GM19468 (cell line): ENCODE measurements around the gene PPEF1.

Experiments used
- ATAC-seq: cut with Tn5 transposase; IDR thresholded peaks from one replicate; pipeline ENCODE4 v1.9.1; 2021; ENCODE audit warnings: mild to moderate bottlenecking, moderate library complexity, moderate number of reproducible peaks; ENCODE audit not compliant: unreplicated experiment; ENCODE audit errors: extremely low read depth

The PPEF1 gene, protein sequence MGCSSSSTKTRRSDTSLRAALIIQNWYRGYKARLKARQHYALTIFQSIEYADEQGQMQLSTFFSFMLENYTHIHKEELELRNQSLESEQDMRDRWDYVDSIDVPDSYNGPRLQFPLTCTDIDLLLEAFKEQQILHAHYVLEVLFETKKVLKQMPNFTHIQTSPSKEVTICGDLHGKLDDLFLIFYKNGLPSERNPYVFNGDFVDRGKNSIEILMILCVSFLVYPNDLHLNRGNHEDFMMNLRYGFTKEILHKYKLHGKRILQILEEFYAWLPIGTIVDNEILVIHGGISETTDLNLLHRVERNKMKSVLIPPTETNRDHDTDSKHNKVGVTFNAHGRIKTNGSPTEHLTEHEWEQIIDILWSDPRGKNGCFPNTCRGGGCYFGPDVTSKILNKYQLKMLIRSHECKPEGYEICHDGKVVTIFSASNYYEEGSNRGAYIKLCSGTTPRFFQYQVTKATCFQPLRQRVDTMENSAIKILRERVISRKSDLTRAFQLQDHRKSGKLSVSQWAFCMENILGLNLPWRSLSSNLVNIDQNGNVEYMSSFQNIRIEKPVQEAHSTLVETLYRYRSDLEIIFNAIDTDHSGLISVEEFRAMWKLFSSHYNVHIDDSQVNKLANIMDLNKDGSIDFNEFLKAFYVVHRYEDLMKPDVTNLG

GRCh38 chrX:18707426-18708049 lies at the start of gene PPEF1:
Gene PPEF1, plus strand, starts transcription at chrX:18707645. Its CDS starts 136 bp downstream, at chrX:18707781.
- no peak for ATAC-seq

GRCh38 chrX:18661273-18661672 lies 46.2 kb upstream of the PPEF1 start:
- no peak for ATAC-seq

GRCh38 chrX:18664947-18665346 lies 42.5 kb upstream of the PPEF1 start:
- no peak for ATAC-seq

DNA sequence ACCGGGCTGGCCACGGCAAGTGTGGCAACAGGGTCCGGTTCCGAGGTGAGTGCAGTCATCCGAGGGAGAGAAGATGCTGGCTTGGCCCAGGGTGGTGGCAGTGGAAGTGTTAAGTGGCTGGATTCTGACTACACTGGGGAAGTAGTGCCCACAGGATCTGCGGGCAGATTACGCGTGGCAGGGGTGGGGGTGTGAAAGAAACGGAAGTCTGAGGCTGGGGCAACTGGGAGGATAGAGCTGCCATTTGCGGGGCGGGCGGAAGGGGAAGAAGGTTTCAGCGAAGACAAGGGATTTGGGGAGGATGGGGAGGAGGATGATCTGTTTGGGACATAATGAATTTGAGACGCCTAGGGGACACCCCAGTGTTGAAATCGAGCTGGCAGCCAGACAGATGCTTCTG lies 40.8 kb upstream of the PPEF1 start:
- ATAC-seq: no peak

- peak; percentile 39 for ATAC-seq
These were observed 39.2 kb upstream of the PPEF1 start for GRCh38 chrX:18668071-18668835.

DNA sequence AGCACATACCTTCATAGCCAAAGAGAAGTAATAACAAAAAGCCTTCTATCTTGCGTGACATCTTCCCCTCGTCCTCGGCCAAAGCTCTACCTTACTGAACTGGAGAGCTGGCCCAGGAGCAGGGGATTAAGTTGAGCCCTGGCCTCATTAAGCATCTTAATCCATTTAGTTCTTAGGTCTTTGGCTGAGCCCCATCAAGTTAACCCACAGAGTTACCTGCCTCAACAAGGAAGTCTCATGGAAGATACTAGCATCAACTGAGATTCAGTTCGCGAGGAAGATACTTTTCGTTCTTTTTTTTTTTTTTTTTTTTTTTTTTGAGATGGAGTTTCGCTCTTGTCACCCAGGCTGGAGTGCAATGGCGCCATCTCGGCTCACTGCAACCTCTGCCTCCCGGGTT lies 35.4 kb upstream of the PPEF1 start, which contains the start of gene RS1:
Gene RS1, minus strand, starts transcription at position 101 of the 400 bp plus-strand sequence. Its CDS starts 40 bp downstream, at position 61.
- ATAC-seq: no peak

- peak; percentile 7 for ATAC-seq
These were observed 33.0 kb upstream of the PPEF1 start for GRCh38 chrX:18674417-18674787.

GRCh38 chrX:18674788-18675735 lies 32.4 kb upstream of the PPEF1 start:
- ATAC-seq: peak; percentile 81

- ATAC-seq: no peak
These were observed 31.4 kb upstream of the PPEF1 start for GRCh38 chrX:18676050-18676449.

- no peak for ATAC-seq
These were observed 31.0 kb upstream of the PPEF1 start for GRCh38 chrX:18676470-18676869.

DNA sequence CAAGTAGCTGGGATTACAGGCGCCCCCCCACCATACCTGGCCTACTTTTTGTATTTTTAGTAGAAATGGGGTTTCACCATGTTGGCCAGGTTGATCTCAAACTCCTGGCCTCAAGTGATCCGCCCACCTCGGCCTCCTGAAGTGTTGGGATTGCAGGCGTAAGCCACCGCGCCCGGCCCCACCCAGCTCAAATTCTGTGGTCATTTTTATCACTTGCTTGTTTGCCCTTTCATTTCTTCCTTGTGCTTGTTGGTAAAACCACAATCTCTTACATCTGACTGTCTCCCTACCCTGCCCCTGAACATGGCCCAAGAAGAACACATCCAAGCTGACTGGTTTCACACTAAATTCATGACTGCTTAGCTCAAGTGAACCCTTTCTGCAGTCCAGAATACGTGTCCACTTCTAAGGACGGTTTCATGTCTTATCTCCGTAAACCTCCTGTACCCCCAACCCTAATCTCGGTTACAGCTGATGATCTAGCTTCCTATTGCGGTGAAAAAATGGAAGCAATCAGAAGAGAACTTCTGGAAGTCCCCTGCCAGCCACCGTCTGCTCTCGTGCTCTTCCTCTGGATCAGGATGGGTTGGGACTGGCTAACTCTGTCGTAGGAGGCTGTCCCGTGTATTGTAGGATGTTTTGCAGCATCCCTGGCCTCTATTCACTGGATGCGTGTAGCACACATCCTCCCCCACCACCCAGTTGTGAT lies 30.1 kb upstream of the PPEF1 start:
- no peak for ATAC-seq

DNA sequence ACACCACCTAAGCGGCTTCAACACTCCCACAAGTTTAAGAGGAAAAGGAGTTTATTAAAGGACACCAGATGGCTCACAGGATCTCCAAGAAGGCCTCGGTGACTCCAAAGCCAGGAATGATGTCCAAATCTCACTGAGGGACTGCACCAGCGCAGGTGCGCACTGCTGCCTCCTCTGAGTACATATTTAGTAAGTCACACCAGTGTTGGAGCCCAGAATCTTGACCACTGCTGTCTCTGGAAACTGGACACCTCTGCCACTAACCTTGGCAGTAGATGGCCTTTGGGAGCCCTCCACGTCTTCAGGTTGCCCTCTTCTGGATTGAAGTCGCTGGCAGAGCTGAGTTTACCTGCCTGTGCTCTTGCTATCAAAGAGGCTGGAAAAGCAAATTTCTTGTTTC lies 25.4 kb upstream of the PPEF1 start:
- ATAC-seq: no peak

DNA sequence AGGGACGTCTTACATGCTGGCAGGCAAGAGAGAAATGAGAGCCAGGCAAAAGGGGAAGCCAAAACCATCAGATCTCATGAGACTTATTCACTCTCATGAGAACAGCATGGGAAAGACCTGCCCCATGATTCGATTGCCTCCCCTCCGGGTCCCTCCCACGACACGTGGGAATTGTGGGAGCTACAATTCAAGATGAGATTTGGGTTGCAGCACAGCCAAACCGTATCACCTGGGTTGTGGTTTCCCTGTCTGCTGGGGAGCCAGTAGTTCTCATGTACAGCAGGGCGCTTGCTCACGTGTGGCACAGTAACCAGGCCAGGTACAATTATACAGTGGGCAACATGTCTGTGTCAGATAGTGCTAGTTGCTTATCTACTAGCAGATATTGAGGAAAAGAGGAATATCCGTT lies 24.5 kb upstream of the PPEF1 start:
- ATAC-seq: no peak

DNA sequence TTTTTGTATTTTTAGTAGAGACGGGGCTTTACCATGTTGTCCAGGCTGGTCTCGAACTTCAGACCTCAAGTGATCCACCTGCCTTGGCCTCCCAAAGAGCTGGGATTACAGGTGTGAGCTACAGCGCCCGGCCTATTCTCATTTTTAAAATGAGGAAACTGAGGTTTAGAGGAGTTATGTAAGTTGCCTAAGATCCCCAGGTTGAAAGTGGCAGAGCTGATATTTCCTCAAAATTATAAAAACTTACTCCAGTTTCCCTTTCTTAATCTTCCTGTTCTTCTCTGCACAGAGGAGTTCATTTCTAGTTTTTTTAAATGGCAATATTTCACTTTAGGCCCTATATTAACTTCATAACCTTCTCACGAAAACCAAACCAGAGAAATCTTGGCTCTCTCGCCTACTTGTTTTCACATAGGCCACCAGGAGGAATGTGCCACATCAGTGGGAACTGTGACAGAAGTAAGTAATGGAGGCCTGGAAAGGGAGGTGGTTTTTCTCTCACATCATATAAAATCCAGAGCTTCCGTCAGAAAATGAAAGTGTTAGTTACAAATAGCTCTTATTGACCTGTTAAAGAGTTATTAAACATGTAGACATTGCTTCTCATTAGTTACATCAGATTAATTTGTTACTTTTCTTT lies 19.5 kb upstream of the PPEF1 start:
- ATAC-seq: no peak

- no peak for ATAC-seq
These were observed 16.0 kb upstream of the PPEF1 start for GRCh38 chrX:18691431-18691830.

GRCh38 chrX:18692541-18692940 lies 14.9 kb upstream of the PPEF1 start:
- no peak for ATAC-seq

DNA sequence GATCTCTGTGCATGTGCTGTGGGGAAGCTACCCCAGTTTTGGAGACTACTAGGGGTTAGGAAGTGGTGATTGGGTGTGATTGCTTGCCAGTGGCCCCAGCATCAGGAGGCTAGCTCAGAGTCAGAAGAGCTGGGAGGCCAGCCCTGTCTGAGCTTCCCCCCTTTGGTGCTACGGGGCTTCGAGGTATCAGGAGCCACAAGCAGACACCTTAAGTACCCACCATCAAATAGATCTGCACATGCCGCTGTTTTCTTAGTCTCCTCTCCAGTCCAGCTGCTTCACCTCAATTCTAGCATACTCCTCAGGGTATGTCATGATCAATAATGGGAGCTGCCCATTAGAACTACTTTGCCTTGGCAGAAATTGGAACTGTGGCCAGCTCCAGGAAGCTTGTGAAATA lies 10.8 kb upstream of the PPEF1 start:
- no peak for ATAC-seq
